Stimulated activated CD8-positive, alpha-beta memory T cell treated with anti-CD3 and anti-CD28 coated beads, Interleukin-2, amount 100 ng/mL, for 48 hours (primary cell): ENCODE data around the gene CLRN1.
"Not testable (repeated sequence)": the region's sequence is repeated elsewhere in the genome, so short reads cannot be mapped to it uniquely, and the experiment has no call there.

Source experiments
- DNase-seq, 2 donors: peaks; one replicate each; pipeline ENCODE4 v3.0.0-alpha.2; 2020; ENCODE audit warnings: low read depth in 2 of 2

CLRN1 gene, protein sequence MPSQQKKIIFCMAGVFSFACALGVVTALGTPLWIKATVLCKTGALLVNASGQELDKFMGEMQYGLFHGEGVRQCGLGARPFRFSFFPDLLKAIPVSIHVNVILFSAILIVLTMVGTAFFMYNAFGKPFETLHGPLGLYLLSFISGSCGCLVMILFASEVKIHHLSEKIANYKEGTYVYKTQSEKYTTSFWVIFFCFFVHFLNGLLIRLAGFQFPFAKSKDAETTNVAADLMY

DNA sequence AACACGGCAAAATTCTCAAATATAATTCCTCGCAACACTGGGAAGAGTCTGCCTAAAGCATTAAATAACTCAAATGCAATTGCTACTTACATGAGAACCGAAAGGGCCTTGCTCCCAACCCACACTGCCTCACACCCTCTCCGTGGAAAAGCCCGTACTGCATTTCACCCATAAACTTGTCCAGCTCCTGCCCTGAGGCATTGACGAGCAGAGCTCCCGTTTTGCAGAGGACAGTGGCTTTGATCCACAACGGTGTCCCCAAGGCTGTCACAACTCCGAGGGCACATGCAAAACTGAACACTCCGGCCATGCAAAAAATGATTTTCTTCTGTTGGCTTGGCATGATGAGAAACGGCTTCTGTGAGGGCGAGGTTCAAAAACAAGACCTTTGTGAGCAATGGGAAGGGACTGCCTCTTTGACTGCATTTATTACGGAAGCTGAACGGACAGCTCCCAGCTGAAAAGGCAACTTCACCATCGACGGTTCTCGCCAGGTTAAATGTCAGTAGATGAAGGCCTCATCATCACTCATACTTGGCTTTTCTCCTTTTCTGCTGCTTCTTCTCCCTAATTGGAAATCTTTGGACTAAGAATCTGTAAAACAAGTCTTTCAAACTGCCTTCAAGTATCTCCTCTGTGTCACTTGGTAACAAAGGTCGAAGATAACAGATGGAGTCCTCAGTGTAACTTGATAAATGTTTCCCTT is at the start of gene CLRN1:
TSS of gene CLRN1 (minus strand) at position 362 of the 706 bp plus-strand sequence. CDS start at position 343, 19 bp downstream.
- no peak for DNase-seq

DNA sequence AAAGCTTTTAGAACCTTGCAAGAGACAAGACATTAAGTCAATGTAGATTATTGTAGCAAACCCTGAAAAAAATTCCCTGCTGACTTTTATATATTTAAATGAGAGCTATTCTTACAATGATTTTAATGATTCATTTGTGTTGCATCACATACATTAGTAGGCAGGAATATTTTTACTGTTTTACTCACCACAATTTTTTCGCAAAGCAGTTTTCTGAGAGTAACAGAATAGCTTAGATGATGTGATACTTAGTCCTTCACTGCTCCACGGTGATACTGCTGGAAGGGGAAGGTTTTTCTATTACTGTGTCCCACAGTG is 43.9 kb upstream of the CLRN1 start:
- no peak for DNase-seq

DNA sequence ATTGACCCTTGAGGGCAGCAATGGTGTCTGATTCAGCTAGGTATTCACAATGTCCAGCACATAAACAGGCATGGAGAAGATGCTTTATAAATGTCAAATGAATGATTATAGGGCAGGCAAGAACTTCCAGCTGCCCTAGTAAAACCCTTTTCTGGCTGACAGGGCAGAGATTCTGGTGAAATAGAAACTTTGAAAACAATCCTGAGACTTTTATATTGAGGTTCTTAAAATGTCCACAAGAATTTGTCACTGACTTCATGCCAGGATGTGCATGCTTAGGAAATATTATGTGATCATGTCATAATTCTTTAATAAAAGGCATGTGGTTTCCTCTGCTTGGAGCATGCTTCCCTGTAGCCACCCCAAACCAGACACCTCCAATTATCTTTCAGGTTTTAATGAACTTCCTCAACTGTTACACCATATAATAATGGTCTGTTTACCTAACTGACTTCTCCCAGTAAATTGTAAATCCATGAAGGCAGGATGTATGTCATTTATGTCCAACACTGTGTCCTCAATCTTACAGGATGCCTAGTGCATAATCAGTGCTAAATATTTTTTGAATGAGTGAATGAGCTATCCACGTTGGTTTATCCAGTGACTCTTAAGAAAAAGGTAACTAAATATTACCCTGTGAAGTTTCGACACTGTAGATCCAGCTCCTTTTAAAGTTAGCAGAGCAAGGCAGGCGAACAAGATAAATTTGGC is 43.4 kb upstream of the CLRN1 start:
- DNase-seq = no peak

GRCh38 chr3:151015181-151015580 is 42.7 kb upstream of the CLRN1 start:
- DNase-seq = no peak

DNA sequence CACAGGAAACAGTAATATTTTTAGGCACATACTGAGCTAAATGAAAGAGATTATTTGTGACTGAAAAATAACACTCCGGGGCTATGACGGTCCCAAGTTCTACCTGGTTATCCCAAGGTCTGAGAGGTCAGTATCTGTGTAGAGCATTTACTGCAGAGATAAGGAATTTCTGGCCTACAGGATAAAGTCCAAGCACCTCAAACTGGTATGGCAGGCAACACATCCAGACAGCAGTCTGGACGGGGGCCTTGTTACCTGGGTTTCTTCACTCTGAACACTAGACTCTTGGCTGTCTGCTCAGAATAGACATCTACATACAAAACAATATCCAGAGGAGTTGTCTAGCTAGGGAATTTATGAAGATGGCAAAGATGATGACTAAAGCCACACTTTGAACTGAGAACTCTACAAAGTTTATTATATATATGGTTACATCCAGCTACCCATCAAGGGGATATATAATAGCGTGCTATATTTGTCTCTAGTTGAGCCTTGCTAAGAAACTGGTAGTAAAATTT is 42.0 kb upstream of the CLRN1 start:
- no peak for DNase-seq

DNA sequence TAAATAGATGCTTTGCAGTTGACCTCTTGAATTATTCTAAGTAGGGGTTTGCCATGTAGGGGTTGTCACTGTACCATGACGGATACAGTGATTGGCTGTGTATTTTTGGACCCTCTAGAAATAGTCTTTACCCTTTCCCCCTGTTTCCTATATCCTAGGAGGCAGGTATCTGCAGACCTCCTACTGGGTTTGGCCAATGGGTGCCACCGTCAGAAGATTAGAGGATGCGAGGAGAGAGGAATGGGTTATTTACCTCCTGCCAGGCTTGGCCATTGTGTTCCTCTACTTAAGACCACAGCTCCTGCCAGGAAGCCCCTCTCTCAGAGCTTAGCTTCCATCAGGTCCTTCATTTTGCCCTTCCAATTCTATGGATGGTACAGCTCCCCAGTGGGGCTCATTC is 40.2 kb upstream of the CLRN1 start:
- DNase-seq = no peak

DNA sequence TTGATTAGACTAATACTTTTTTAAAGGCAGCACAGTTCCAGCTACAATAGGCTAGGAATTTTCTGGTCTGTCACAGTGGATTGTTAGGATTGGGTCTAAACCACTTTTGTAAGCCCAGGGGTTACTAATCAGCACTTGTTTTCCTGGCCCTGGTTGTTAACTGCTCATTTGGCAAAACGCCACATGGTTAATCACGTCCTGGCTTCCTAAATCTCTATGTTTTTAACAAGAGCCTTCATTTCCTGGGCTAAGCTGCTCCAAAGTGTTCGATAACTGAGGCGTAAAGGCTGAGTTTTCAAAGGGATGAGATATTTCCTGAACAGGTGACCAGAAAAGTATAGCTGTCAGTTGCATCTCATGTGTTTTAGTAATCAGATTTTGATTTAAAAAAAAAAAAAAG is 38.9 kb upstream of the CLRN1 start:
- no peak for DNase-seq

GRCh38 chr3:151009981-151010380 is 37.5 kb upstream of the CLRN1 start:
- DNase-seq = no peak

GRCh38 chr3:151009430-151009829 is 36.9 kb upstream of the CLRN1 start:
- DNase-seq = no peak

DNA sequence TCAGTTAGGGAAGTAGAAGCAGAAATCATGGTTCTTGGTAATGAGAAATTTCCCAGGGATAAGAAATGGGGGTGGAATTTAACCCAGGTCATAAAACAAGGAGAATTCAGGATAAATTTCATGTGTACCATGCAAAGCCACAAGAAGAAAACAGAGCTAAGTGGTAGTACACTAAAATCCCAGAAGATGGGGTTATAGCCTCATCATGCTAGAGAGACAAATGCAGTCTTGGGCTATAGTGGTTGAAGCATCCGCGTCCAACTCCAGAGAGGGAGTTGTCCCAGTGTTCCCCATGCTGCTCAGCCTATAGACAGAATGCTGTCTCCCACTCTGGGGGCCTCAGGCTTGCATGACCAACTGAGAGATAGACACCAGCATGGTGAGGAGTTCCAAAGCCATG is 36.2 kb upstream of the CLRN1 start:
- no peak for DNase-seq

DNA sequence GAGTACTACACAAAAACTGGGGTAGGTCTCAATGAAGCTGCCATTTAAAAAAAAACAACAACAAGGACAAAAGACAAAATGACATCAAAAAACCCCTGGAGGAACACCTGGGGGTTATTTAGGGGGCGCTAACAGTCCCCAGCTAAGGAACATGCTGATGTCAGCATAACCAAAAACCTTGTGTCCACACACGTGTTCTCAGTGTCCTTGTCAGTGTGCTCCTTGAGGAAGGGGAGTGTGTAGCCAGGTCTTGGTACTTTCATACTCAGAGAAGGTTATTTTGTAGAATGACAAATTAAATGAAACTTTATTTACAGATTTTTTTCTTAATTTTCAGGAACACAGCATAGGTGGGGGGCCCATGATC is 31.2 kb upstream of the CLRN1 start:
- no peak for DNase-seq

GRCh38 chr3:151003029-151003767 is 30.7 kb upstream of the CLRN1 start:
- DNase-seq = no peak

GRCh38 chr3:151002003-151002981 is 29.8 kb upstream of the CLRN1 start:
- DNase-seq = no peak

- no peak for DNase-seq
These were observed 26.5 kb upstream of the CLRN1 start for GRCh38 chr3:150998996-150999395.

DNA sequence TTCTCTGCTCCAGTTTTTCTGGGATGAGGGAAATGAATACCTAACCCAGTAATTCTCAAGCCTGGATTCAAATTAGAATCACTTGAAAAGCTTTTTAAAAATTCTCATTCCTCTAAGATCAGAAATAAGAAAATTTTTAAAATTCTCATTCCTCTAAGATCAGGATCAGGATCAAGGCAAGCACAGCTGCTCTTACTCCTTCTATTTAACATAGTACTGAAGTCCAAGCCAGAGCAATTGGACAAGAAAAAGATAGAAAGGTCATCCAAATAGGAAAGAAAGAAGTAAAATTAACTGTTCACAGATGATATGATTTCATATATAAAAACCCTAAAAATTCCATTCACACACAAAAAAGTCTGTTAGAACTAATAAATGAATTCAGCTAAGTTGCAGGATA is 24.2 kb upstream of the CLRN1 start:
- no peak for DNase-seq

DNA sequence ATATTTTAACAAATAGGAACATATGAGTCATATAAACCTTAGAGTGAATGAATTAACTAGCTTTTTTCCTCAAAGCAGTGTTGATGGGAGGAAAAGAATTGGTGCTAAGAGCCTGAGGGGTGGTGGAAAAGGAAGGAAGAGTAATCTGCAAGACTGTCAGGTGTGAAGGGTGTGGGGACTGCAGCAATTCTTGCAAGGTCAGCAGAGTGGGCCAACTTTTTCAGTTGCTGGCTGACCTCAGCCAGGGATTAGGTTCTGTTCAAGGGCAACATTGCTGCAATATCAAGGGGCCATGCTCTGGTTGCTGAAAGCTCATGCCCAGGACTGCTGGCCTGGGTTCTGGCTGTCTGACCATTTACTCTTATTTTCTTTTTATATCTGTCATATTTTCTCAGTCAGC is 23.0 kb upstream of the CLRN1 start:
- no peak for DNase-seq

DNA sequence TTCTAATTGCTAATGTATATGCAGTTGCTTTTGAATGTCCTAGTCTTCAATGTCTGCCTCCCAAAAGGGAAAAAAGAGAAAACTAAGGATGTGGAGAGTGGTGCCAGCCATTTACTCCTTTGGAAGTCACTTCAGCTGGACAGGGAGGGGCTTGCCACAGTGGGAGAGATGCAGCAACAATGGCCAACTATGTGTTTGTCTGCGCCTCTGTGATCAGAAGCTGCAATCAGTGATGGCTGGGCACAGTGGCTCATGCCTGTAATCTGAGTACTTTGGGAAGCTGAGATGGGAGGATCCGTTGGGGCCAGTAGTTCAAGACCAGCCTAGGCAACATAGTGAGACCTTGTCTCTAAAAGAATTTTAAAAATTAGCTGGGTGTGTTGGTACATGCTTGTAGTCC is 16.7 kb upstream of the CLRN1 start:
- DNase-seq = no peak

GRCh38 chr3:150988395-150988794 is 15.9 kb upstream of the CLRN1 start:
- not testable (repeated sequence) for DNase-seq

DNA sequence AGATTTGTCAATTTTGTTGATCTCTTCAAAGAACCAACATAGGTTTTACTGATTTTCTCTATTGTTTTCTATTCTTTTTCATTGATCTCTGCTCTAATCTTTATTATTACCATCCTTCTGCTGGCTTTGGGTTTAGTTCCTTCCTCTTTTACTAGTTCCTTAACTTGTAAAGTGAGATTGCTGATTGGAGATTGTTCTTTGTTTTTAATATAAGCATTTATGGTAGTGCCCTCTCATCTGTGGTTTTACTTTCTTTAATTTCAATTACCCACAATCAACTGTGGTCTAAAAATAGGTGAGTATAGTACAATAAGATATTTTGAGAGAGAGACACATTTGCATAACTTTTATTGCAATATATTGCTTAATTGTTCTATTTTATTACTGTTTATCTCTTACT is 13.2 kb upstream of the CLRN1 start:
- DNase-seq = no peak

- DNase-seq = no peak
These were observed 11.5 kb upstream of the CLRN1 start for GRCh38 chr3:150984066-150984465.

GRCh38 chr3:150978566-150979148 is 6.1 kb upstream of the CLRN1 start:
- DNase-seq = no peak
